ENCODE results near the gene SLC35G3.

DNA sequence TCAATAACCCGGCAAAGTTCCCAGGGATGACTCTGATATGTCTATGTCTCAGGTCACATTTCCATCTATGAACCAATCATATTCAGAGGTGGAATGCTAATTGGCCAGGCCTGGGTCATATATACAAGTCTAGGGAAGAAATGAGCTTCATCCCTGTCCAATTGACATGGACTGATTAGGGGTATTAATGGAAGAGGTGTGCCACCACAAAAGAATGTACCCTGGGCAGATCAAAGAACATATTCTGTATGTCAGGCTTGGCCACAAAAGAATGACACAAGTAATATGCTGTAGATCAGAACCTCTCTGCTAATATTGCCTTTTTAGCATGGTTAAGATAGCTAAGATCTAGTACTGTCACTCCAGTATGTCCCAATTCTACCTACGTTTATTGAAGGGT, 6.7 kb downstream of the SLC35G3 start:
- TF ChIP-seq TAF1 (IDR thresholded peaks at IDR 0.05; ENCODE audit: borderline replicate concordance, low read depth, low read length): no peak
- TF ChIP-seq POLR2AphosphoS5 (IDR thresholded peaks at IDR 0.05; ENCODE audit: low read depth, low read length): no peak
